ENCODE measurements around the gene CXCL1.
"Not testable (repeated sequence)": the region's sequence is repeated elsewhere in the genome, so short reads cannot be mapped to it uniquely, and the experiment has no call there.

CXCL1 gene

DNA sequence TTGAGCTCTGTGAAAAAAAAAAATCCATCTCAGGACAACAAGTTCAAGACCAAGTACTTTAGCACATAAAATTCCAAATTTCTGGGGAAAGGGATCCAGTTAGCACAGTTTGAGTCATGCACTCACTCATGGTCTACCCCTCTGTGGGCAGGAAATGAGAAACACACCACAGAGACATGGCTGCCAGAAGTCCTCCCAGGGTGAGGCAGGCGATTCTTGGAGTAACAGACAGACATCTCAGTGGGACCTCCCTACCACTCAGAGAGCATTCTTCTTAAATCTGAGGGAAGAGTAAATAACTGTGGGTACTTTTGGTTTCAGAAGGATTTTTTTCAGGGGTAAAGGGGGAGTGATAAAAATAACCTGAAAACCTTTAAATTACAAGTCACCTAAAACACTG, 14.1 kb downstream of the CXCL1 start:
- DNase-seq: no peak

DNA sequence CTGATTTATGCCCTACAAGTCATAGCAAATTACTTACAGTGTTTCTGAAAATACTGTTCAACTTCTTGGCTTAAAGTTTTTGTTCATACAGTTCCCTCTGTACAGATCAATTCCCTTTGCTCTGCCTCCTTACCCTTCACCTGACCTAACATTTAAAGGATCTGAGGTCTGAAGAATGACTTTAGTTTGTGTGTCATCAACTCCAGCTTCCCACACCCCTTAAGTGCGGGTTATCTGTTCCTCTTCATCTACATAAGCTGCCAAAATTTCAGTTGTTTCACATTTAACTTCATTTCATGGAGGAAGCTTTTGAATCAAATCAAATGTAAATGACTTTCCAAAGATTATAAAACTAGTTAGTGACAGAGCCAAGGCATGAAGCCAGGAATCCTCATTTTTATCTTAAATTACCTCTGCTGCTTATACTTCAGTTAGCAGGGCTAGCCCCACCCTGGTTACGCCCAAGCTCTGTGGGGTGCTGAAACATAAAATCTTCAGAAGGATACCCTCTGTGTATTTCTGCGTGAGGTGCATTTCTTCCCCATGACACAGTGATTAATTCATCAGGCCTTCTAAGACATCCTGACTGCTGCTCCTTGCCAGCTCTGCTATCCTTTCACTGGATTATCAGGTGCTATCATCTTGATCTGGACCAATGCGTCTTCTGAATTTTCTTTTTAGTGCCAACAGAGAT, 16.5 kb downstream of the CXCL1 start:
- DNase-seq: no peak

DNA sequence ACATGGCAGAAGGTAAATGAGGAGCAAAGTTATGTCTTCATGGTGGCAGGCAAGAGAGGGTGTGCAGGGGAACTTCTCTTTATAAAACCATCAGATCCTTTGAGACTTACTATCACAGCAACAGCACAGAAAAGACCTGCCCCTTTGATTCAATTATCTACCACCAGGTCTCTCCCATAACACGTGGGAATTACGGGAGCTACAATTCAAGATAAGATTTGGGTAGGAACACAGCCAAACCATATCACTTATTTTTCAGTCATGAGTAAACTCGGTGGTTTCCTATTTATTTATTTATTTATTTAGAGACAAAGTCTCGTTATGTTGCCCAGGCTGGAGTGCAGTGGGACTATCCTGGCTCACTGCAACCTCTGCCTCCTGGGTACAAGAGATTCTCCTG, 22.1 kb downstream of the CXCL1 start:
- no peak for DNase-seq

DNA sequence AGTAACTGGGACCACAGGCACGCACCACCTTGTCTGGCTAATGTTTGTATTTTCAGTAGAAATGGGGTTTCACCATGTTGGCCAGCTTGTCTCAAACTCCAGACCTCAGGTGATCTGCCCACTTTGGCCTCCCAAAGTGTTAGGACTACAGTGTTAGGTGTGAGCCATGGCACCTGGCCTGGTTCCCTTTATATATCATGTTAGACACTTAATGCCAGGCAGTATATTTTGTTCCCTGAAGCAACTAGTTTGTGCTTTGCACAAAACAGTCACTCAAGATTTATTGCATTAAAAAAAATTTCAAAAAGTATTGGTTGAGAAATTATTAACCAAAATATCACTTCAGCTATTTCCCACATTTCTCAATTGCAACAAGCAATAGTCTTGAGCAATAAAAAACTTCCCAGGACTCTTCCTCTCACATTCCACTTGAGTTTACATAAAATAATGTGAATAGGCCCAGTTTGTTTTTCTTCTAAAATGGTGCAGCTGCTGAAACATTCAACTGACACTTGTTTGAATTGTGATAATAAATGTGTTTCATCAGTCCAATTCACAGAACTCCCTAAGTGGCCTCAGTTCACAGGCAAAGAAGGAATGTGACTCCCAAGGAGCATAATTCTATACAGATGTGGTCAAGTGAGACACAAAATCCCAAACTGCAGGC, 22.7 kb downstream of the CXCL1 start:
- no peak for DNase-seq

DNA sequence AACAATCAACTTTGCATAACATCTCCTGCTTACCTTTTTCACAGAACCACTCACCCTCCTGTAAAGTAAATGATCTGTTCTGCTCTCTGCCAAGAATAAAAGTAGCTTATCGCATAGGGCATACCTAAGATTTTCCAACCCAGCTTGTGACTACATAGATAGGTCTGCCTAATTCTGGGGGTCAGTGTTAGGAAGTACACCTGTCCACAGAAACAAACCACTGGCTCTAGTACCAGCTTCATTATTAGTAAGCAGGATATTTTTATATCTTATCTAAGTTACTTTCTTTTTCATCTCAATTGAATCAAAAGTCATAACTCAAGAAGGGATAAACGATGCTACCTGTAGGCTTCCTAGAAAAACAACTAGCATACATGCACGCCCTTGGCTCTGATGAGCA, 23.8 kb downstream of the CXCL1 start:
- DNase-seq: no peak

DNA sequence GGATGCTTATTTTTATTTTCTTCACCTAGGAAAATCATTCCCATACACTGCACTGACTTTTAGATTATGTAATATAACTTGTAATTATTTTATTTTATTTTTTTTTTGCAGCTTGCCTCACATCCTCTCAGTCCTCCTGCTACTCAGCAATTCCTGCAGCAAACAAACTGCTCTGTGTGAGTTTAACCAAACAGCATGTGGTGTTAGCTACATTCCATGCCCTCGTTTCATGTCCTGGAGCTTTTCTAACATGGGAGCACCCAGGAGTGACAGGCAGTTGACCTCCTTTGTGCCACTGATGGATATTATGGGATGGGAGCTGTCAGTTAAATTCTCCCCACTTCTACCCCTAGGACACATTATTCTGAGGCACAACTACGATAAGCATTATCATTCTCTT, 24.8 kb downstream of the CXCL1 start:
- DNase-seq: no peak

DNA sequence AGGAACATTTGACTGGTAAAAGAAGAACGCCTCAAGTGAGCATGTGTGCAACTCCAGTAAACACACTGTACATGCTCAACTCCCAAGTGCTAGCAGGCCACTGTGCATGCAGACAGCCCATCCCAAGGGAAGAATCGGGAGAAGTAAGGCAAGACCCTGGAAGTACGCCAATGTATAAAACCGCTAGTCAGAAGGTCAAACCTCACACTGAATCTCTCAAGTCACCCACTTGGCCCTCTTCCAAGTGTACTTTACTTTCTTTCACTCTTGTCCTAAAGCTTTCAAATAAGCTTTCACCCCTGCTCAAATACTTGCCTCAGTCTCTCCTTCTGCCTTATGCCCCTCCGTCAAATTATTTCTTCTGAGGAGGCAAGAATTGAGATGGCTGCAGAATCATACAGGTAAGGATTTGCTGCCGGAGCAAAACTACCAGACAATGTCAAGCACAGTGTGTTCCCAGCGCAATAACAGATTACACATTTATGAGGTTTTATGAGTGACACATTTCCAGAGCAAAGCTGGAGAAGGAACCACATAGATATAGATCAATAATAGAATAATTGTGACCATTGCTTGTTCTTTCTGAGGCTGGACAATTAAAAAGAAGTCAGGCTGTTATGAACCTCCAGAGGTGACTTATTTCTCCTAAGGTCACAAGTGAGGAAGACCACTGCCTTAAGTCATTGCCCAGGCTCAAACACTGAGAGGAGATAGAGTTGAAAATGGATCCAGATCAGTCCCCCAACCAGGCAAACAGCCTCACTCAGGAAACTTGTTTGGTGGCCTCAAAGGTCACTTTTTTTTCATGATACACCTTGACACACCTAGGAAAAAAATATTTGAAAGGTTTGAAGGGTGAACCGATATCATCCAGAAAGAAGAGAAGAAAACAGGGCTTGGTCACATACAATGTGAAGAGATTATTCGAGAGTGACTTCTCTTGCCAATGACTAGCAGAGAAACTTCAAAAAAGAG, 26.3 kb downstream of the CXCL1 start:
- no peak for DNase-seq

DNA sequence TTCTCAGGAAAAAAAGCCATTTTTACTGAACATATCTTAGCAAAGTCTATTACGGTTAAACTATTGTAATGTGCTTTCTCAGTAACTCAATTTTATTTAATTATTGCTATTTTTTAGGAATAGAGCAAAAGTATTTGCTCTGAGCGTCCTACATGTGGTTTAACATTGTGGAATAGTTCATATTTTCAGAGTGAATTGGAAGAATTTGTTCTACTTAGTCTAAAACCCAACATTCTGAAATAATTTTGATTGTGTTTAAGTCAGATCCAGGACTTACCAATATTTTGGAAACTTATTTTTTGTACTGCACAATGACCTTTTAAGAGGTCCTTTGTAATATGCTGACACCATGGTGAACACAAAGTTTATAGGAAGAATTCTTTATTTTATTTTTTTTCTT, 27.2 kb downstream of the CXCL1 start:
- no peak for DNase-seq

DNA sequence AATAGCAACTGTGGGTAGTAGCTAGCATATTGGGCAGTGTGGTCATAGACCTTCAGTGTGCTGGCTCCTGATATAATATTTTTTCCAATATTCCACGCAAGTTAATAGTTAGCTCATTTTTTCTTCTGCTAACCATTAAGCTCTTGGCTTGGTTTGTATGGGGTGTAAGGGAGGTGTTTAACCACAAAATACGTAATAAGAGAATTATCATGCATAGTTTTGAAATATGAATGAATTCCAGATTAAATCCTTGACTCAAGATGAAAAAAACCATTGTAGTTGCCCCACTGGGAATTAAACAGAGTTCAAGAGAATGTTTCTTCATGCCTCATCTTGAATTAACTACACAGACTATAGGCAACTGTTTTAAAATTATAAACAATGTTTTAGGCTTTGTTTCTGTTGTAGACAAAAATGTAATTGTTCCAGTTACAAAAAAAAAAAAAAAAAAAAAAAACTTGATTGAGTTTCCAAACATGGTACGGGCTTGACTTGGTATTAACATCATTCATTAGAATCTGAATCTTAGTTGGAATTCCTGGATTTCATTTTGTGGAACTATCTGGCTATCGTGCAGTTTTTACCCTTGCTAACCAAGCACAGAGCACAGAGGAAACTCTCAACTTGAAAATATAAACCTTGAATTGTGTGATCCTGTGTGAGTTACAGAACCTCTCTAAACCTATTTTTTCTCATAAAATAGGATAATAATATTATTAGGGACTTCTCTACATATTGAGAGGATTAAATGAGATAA, 28.4 kb downstream of the CXCL1 start:
- DNase-seq: no peak

DNA sequence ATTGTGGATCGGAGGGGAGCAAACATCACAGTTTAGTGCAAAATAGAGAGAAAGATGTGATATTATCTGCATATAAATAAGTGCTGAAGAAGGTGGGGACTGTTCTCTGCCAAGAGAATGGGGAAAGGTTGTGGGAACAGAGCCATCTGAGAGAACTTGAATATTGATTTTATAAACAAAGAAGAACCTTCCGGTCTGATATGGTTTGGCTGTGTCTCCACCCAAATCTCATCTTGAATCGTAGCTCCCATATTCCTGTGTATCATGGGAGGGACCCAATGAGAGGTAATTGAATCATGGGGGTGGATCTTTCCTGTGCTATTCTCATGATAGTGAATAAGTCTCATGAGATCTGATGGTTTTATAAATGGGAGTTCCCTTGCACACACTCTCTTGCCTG, 30.1 kb downstream of the CXCL1 start:
- DNase-seq: not testable (repeated sequence)

DNA sequence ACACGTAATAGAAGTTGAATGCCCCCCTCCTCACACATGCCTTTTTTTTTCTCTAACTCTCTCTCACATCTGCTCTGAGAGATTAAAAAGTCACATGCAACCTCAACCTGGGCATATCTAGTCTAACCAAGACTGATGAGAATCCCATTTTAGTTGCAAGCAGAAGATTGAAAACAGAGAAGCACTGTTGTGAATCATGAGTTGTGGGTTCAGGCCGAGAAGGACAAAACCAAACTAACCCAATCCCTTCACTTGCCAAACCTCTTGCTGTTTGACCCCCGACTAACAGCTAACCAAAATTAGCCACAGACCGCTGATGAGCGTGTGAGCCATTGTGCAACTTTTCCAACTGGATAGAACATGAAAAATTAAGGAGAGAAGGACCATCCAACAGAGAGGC, 31.8 kb downstream of the CXCL1 start:
- no peak for DNase-seq

DNA sequence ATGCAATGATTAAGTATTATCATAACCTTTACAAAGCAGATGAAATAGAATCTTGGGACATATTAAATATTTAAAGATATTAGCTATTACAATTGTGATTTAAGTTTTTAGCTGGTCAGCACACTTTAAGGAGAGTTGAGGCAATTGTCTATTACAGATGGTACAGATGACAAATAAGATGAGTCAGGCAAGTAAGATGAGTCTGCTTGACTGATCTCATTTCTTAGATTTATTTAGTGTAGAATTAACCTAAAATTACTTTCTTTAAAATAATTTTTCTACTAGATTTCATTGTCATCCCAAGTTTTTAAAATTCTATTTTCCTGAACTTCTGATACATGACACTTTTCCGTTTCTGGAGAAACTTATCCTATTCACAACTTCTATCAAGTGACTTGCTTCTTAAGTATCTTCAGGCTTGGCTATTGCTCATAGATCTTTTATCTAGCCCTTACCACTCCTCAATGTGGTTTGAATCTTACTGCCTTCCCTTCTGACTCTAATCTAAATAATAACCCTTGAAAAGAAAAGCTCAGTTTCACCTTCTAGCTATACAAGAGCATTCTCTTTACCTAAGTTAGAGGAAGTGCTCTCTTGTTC, 32.9 kb downstream of the CXCL1 start:
- DNase-seq: no peak

DNA sequence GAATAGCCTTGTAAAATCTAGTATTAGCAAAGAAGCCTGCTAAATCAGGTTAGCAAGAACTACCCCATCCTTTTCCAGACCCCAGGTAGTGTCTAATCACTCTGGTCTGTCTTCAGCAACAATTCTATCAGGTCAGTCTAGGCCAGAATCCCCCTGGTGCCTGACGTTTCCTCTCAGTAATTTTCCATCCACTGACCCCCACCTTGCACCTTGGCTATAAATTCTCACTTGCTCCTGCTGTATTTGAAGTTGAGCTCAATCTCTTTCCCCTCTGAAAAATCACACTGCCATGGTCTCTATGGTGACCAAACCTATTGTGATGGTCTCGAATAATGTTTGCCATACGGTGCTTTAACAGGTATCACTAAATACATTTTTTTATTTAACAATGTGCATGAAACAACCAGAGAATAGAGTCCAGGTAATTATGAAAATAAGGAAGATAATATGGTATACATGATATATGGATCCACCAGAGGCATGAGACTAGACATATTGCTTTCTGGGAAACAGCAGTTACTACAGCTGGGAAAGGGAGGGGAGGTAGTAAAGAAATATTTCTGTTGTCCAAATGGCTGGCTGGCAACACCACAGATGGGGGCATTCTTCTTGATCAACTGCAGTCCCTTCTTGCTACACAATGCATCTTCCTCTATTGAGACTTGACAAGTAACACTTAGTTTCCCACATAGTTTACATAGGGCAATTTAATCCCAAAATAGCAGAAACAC, 33.8 kb downstream of the CXCL1 start:
- DNase-seq: no peak

DNA sequence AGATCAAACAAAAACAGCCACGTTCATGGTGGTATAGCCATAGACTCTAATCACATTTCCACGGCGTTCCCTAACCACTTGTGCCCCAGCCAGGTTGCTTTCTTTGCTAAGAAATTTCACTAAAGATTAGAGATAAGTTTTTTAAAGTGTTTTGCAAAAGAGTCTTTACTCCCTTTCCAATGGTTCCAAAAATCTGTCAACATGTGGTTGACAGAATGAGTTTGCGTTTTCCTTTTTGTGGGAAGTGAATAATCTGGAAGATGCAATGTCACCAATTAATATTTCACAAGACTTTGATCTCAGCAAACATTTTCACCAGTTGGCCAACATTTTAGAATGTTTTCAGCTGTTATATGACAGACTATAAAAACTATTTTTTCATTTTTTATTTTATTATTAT, 35.3 kb downstream of the CXCL1 start:
- no peak for DNase-seq

DNA sequence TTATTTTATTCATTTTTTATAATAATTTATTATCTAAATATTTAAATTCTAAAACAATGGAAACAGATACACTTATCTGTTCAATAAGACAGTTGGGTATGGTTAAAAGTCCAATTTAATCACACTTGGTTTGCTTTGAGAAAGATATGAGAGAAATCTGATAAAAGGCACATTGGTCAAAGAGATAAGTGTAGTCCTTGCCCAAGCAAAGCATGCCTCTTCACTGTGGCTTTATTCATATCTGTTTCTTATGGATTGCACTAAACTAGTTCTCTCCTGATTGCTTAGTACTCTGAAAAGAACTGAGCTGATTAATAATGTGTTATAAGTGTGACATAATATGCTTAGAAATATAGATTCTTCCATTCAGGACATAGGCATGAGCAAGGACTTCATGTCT, 39.8 kb downstream of the CXCL1 start:
- no peak for DNase-seq

DNA sequence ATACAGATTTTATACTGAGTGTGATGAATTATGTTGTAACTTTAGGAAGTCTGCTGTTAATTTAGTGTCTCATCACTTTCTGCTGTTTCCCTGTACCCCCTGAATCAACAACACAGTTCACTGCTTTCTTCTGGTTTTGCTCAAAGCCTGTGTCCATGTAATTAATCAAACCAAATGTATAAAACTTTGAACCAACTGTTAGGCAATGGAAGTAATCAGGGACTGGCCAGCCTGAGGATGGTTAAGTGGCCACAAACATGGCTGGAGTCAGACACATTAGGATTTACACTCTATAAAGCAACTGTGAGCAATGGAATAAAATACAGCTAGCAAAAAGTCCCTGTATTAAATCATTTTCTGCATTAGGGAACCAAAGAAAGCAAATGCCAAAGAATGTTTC, 42.6 kb downstream of the CXCL1 start:
- no peak for DNase-seq

DNA sequence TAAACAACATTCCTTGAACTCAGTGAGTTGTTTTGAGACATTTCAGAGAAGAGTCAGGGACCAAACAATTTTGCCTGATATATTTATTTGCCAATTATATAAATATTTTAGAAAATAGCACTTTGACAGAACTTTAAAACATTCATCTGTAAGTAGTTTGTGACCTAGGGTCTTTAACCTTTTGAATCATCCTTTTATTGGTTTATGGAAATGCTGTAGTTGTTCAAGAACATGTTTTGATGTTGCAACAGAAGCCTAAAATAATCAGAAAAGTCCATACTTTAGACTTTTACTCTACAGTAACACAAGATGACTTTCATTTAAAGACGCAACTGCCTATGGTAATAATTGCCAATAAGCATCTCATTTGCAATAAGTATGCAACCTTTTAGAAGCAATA, 43.0 kb downstream of the CXCL1 start:
- DNase-seq: no peak

DNA sequence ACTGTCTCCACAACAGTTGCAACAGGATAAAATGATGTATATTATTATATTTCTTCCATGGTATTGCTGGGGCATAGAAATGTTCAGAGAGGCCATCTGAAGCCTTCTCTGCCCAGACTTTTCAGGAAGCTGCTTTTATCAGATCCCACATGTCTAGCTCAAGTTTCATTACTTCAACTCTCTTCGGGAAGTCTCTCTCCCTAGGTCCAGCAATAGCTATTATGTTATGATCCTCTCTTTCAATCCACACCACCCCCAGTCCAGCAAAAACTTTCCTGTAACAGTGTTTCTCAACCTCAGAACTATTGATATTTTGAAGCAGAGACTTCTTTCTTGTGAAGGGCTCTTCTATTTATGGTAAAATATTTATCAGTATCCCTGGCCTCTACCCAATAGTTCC, 44.9 kb downstream of the CXCL1 start:
- DNase-seq: no peak

DNA sequence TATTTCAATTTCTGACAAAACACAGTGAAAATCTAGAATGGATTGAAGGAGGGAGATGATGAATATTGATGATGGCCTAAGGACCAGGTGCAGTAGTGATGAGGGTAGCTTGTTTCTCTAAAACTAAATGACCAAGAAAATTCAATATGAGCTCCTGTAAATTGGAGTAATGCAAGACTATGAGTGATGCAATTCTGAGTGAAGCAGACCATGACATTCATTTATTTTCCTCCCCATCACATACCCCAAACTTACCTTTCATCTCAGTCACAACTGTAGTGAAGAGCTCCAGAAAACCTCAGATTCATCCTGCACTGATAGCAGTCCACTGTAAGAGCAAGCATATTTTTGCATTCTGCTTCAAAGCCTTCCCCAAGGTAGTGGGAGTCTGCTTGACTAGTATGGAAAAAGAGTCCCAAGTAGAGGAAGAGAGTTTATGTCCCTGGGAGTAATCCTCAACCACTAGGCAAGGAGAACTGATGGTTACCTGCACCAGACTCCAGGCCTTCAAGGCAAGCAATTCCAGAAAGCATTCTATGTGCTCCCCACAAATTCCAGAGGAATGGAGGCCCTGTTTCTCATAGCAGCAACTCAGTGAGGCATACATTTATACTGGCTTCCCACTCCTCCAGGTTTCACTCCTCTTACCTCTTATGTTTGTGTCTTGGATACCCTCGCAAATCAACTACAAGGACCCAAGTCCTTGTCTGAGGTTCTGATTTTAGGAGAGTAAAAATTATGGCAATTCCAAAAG, 47.2 kb downstream of the CXCL1 start:
- no peak for DNase-seq

DNA sequence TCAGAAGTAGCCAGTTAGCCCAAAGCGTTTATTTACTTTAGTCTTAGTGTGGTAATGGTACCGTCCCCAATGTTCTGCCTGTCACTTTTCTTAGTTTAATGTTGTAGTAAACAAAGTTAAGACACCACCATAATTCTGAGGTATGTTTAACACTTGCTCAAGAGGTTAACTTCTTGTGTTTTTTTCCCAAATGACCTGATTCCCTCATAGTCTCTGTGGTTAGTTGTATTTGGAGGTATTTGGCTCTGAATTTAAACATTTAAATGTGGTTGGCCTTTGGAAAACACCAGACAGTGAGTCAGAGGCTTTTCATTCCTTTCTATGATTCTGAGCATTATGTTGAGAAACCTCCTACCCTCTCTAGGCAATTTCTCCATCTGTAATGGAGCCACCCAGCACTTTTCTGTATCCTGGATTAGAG, 47.9 kb downstream of the CXCL1 start:
- no peak for DNase-seq

DNA sequence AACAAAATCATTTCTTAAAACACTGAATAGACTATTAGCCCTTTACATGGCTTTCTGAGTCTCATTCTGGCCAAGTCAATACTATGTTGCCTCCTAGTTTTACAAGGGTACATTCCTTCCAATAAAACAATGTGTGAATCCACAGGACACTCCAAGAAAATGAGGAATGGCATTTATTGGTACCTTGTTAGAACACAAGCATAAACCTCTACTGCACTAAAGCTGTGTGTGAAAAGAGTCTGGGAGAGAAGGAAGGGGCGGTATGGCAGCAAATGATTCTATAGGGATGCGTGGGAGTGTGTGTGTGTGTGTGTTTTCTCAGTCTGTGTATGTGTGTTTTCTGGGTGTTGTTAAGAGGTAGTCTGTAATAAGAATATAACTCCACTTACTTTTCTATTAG, 48.9 kb downstream of the CXCL1 start:
- DNase-seq: no peak

Measured in NCI-H510A (cell line).